Astrocyte (in vitro differentiated cells and primary cell): Measurements from ENCODE around the gene CYP19A1. TPM values are rescaled to one million over a fixed set of nuclear protein-coding genes. Genes with fewer than 3 reads are reported as not detected.

Experiments
- DNase-seq: peaks from one replicate; pipeline ENCODE4 v3.0.0-alpha.2; 2010; ENCODE audit warnings: low read depth
- FAIRE-seq: peaks from 2 replicates; lab custom pipeline; 2011; peaks lifted over from hg19 to GRCh38; lab: Jason Lieb, UNC
- H2AFZ ChIP-seq: 2 replicates; pipeline ENCODE4 v1.6.0; 2012; ENCODE audit warnings: low read depth, low read length, inconsistent platforms
- H3K27ac ChIP-seq: 2 replicates; pipeline ENCODE4 v1.5.1; 2011; ENCODE audit warnings: low read depth, low read length, inconsistent platforms
- H3K27me3 ChIP-seq: 2 replicates; pipeline ENCODE4 v1.6.0; 2011; ENCODE audit warnings: low read length, inconsistent platforms; ENCODE audit not compliant: insufficient read depth
- H3K36me3 ChIP-seq: 2 replicates; pipeline ENCODE4 v1.5.1; 2011; ENCODE audit warnings: low read length, inconsistent platforms; ENCODE audit not compliant: insufficient read depth
- H3K4me1 ChIP-seq: 2 replicates; pipeline ENCODE4 v1.5.1; 2011; ENCODE audit warnings: low read length, inconsistent platforms; ENCODE audit not compliant: insufficient read depth
- H3K4me2 ChIP-seq: 2 replicates; pipeline ENCODE4 v1.6.0; 2012; ENCODE audit warnings: low read length, inconsistent platforms
- H3K4me3 ChIP-seq: 2 replicates; pipeline ENCODE4 v1.5.1; 2011; ENCODE audit warnings: low read depth, mild to moderate bottlenecking, low read length, inconsistent platforms; ENCODE audit not compliant: insufficient read depth
- H3K79me2 ChIP-seq: 2 replicates; pipeline ENCODE4 v1.6.0; 2012; ENCODE audit warnings: mild to moderate bottlenecking, low read length, inconsistent platforms; ENCODE audit not compliant: insufficient read depth
- H3K9ac ChIP-seq: 2 replicates; pipeline ENCODE4 v1.6.0; 2012; ENCODE audit warnings: mild to moderate bottlenecking, low read length, inconsistent platforms
- H3K9me3 ChIP-seq: 2 replicates; pipeline ENCODE4 v1.5.1; 2012; ENCODE audit warnings: low read depth, mild to moderate bottlenecking, low read length, inconsistent platforms; ENCODE audit not compliant: insufficient read depth
- H4K20me1 ChIP-seq: 2 replicates; pipeline ENCODE4 v1.6.0; 2012; ENCODE audit warnings: low read length, inconsistent platforms; ENCODE audit not compliant: insufficient read depth
- H3K27ac Mint-ChIP-seq: one replicate; pipeline ENCODE4 v1.8.0; 2021; ENCODE audit warnings: mild to moderate bottlenecking, mixed read lengths; ENCODE audit not compliant: unreplicated experiment
- H3K27me3 Mint-ChIP-seq: one replicate; pipeline ENCODE4 v1.8.0; 2021; ENCODE audit warnings: low read depth, mixed read lengths; ENCODE audit not compliant: unreplicated experiment
- H3K36me3 Mint-ChIP-seq: one replicate; pipeline ENCODE4 v1.8.0; 2021; ENCODE audit warnings: low read depth, mixed read lengths; ENCODE audit not compliant: unreplicated experiment
- H3K4me1 Mint-ChIP-seq: one replicate; pipeline ENCODE4 v1.8.0; 2021; ENCODE audit warnings: low read depth, mixed read lengths; ENCODE audit not compliant: unreplicated experiment
- H3K4me3 Mint-ChIP-seq: one replicate; pipeline ENCODE4 v1.8.0; 2021; ENCODE audit warnings: mild to moderate bottlenecking, moderate library complexity, mixed read lengths; ENCODE audit not compliant: unreplicated experiment
- H3K9me3 Mint-ChIP-seq: one replicate; pipeline ENCODE4 v1.8.0; 2021; ENCODE audit warnings: mild to moderate bottlenecking, mixed read lengths; ENCODE audit not compliant: unreplicated experiment
- EZH2 ChIP-seq: IDR thresholded peaks from 2 replicates; pipeline ENCODE4 v1.6.1; 2012; ENCODE audit warnings: mild to moderate bottlenecking, low read length, inconsistent platforms; ENCODE audit not compliant: insufficient read depth
- total RNA-seq: library from RNA; stranded (reverse); gene quantifications from 2 replicates; pipeline ENCODE4 v1.2.1, GENCODE V29; 2021
- TF ChIP-seq, protein P1 (sequence below): IDR thresholded peaks from 2 replicates; pipeline ENCODE4 v1.5.1; 2011; ENCODE audit warnings: low read depth, mild to moderate bottlenecking, inconsistent platforms, low read length, moderate library complexity; ENCODE audit not compliant: insufficient read depth

The CYP19A1 gene
- total RNA-seq, 1 donor from 2014 or later, result 0.75 TPM

DNA sequence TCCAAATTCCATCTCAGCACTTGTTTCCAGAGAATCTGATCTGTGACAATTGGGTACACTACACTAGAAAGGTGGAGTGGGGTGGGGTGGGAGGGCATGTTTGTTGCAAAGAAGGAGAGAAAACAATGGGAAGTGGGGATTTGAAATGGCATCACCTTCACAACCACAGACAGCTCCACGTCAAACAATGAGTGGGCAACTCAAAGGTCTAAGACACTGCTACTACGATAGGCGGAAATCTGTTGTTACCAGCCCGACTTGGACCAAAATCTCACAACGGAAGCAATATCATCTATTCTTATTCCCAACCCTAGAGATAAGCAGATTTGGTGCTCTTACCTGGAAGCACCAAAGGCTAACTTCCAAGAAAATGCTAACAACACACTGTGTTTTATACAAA, 3.3 kb downstream of the CYP19A1 start:
- no peak overlapping the region for H3K27ac ChIP-seq
- H3K9me3 ChIP-seq, result no peaks in the 10 kb centered on the region
- H3K79me2 ChIP-seq, result no peaks in the 10 kb centered on the region
- no peak overlapping the region for H3K4me3 ChIP-seq
- Mint-ChIP-seq H3K9me3 (peaks cover 2% of the 10 kb centered on the region), H3K4me1 (peaks cover 4% of the 10 kb centered on the region), H3K36me3 (no peaks in the 10 kb centered on the region), H3K27ac (no peak overlapping the region), H3K27me3 (peaks cover 37% of the 10 kb centered on the region), H3K4me3 (no peak overlapping the region)
- no peak overlapping the region for H2AFZ ChIP-seq
- DNase-seq (no peak), FAIRE-seq (no peak)
- no peaks in the 10 kb centered on the region for H3K36me3 ChIP-seq
- peaks cover 7% of the 10 kb centered on the region for H3K4me1 ChIP-seq
- no peaks in the 10 kb centered on the region for H4K20me1 ChIP-seq
- H3K27me3 ChIP-seq, result peaks cover 12% of the 10 kb centered on the region
- TF ChIP-seq, protein P1, sequence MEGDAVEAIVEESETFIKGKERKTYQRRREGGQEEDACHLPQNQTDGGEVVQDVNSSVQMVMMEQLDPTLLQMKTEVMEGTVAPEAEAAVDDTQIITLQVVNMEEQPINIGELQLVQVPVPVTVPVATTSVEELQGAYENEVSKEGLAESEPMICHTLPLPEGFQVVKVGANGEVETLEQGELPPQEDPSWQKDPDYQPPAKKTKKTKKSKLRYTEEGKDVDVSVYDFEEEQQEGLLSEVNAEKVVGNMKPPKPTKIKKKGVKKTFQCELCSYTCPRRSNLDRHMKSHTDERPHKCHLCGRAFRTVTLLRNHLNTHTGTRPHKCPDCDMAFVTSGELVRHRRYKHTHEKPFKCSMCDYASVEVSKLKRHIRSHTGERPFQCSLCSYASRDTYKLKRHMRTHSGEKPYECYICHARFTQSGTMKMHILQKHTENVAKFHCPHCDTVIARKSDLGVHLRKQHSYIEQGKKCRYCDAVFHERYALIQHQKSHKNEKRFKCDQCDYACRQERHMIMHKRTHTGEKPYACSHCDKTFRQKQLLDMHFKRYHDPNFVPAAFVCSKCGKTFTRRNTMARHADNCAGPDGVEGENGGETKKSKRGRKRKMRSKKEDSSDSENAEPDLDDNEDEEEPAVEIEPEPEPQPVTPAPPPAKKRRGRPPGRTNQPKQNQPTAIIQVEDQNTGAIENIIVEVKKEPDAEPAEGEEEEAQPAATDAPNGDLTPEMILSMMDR, result no peak
- TF ChIP-seq EZH2, result no peak
- no peak overlapping the region for H3K4me2 ChIP-seq
- H3K9ac ChIP-seq, result no peak overlapping the region

DNA sequence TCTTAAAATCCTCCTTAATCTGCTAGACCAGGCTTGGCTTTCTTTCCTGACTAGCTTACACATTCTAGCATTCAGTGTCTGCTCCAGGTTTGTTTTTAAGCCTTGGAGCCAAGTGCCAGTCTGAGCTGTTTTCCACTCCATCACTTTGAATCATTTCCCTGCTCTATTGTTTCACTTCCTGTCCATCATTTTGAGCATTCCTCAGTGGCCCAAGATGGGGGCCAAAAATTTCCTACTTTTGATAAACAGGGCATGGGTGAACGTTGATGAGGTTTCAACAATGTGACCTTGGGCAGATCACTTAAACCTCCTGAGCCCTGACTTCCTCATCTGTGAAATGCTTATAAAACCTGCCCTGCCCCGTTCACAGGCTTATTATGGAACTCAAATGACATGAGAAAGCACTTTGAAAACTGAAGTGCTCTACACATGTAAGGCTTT, 4.4 kb downstream of the CYP19A1 start:
- Mint-ChIP-seq H3K36me3 (no peaks in the 10 kb centered on the region), H3K4me1 (peaks cover 4% of the 10 kb centered on the region), H3K4me3 (no peak overlapping the region), H3K9me3 (peaks cover 2% of the 10 kb centered on the region), H3K27me3 (peaks cover 31% of the 10 kb centered on the region), H3K27ac (no peak overlapping the region)
- no peak for FAIRE-seq
- no peaks in the 10 kb centered on the region for H3K79me2 ChIP-seq
- TF ChIP-seq, protein P1, result no peak
- no peak for TF ChIP-seq EZH2
- H3K9me3 ChIP-seq, result no peaks in the 10 kb centered on the region
- H4K20me1 ChIP-seq, result no peaks in the 10 kb centered on the region
- H3K4me1 ChIP-seq, result peaks cover 7% of the 10 kb centered on the region
- H3K27me3 ChIP-seq, result peaks cover 3% of the 10 kb centered on the region
- no peak overlapping the region for H3K4me3 ChIP-seq
- no peak overlapping the region for H3K27ac ChIP-seq
- no peak overlapping the region for H3K4me2 ChIP-seq
- no peak for DNase-seq
- no peak overlapping the region for H3K9ac ChIP-seq
- no peaks in the 10 kb centered on the region for H3K36me3 ChIP-seq
- no peak overlapping the region for H2AFZ ChIP-seq

DNA sequence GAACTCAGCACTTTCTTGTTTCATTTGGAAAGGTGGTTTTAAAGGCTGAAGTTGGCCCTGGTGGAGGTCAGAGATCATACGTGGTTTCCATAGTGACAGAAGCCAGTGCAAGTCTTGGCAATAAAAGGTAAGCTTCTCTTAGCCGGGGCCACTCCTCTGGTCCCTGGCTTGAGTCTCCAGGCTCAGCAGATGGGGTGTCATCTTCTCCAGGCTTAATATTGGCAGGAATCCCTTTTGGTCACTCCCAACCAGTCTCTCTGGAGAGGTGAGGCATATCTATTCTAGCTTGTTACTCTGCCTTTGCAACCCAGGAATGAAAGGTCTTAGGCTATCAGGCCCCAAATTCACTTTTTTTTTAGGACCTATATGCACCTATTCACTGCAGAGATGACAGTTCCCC, 4.8 kb downstream of the CYP19A1 start:
- H3K79me2 ChIP-seq, result no peaks in the 10 kb centered on the region
- H3K27ac ChIP-seq, result no peak overlapping the region
- H3K4me3 ChIP-seq, result no peak overlapping the region
- H3K4me1 ChIP-seq, result peaks cover 7% of the 10 kb centered on the region
- no peak overlapping the region for H3K4me2 ChIP-seq
- Mint-ChIP-seq H3K4me3 (no peak overlapping the region), H3K36me3 (no peaks in the 10 kb centered on the region), H3K27me3 (peaks cover 28% of the 10 kb centered on the region), H3K9me3 (peaks cover 2% of the 10 kb centered on the region), H3K4me1 (peaks cover 4% of the 10 kb centered on the region), H3K27ac (no peak overlapping the region)
- no peak overlapping the region for H2AFZ ChIP-seq
- H3K9me3 ChIP-seq, result no peaks in the 10 kb centered on the region
- no peak for FAIRE-seq
- H4K20me1 ChIP-seq, result no peaks in the 10 kb centered on the region
- no peak overlapping the region for H3K9ac ChIP-seq
- no peak for DNase-seq
- no peak for TF ChIP-seq EZH2
- TF ChIP-seq, protein P1, result no peak
- H3K36me3 ChIP-seq, result no peaks in the 10 kb centered on the region
- peaks cover 2% of the 10 kb centered on the region for H3K27me3 ChIP-seq
